HL-60 (cell line): ENCODE data around the gene MTPN.

ENCODE experiments used
- DNase-seq, 2 experiments: peaks; one replicate each; pipeline ENCODE4 v3.0.0-alpha.2; 2010 to 2020; ENCODE audit warnings: low read depth in 1 of 2, low spot score in 1 of 2
- H3K27ac ChIP-seq: fragments of 250-450 bp; sonication (Bioruptor Pico); replicated peaks from 2 replicates; pipeline ENCODE4 v1.5.1; 2020; ENCODE audit warnings: mild to moderate bottlenecking, moderate library complexity
- H3K27me3 ChIP-seq: fragments of 250-450 bp; sonication (Bioruptor Pico); 2 replicates; pipeline ENCODE4 v1.5.1; 2021; ENCODE audit warnings: mild to moderate bottlenecking, moderate library complexity; ENCODE audit not compliant: insufficient read depth, poor library complexity, severe bottlenecking
- H3K4me3 ChIP-seq: replicated peaks from 2 replicates; pipeline ENCODE4 v1.5.1; 2011; ENCODE audit warnings: mild to moderate bottlenecking, control low read depth, low read length; ENCODE audit not compliant: insufficient read depth
- GABPA ChIP-seq: IDR thresholded peaks from 2 replicates; pipeline ENCODE4 v1.6.1; 2012; ENCODE audit warnings: low read depth
- POLR2AphosphoS5 ChIP-seq: IDR thresholded peaks from 2 replicates; pipeline ENCODE4 v1.6.1; 2012; ENCODE audit warnings: low read depth
- SPI1 ChIP-seq: IDR thresholded peaks from 2 replicates; pipeline ENCODE4 v1.6.1; 2012; ENCODE audit warnings: low read depth, mild to moderate bottlenecking, borderline replicate concordance
- TF ChIP-seq, protein P1 (sequence below): IDR thresholded peaks from 2 replicates; pipeline ENCODE4 v1.6.1; 2012; ENCODE audit warnings: low read depth; ENCODE audit not compliant: insufficient replicate concordance
- TF ChIP-seq, protein P2 (sequence below): IDR thresholded peaks from one replicate; pipeline ENCODE4 v1.5.1; 2011; ENCODE audit warnings: low read length, control low read depth, inconsistent platforms; ENCODE audit not compliant: insufficient read depth

MTPN gene

DNA sequence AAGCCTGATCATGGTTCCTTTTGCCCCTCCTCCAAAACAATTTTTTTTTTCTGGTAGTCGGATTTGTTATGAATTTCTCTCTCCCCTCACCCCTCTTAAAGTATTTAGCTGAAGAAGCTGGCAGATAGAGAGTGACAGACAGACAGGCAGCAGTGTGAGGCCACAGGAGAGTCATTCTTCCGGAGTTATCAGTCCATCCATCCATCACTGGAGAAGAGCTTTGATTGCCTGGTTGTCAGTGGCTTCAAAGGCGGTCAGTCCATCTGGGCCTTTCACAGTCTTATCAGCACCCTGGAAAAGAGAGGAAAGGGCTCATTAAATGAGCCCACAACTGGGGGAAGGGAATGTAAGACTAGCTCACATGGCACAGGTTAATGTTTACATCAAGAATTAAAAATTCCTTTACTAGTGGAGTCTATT, 47.4 kb downstream of the MTPN start:
- DNase-seq: no peak
- Histone ChIP-seq H3K4me3 (no peak overlapping the region), H3K27ac (no peak overlapping the region), H3K27me3 (no peaks in the 10 kb centered on the region)
- TF ChIP-seq, protein P1, sequence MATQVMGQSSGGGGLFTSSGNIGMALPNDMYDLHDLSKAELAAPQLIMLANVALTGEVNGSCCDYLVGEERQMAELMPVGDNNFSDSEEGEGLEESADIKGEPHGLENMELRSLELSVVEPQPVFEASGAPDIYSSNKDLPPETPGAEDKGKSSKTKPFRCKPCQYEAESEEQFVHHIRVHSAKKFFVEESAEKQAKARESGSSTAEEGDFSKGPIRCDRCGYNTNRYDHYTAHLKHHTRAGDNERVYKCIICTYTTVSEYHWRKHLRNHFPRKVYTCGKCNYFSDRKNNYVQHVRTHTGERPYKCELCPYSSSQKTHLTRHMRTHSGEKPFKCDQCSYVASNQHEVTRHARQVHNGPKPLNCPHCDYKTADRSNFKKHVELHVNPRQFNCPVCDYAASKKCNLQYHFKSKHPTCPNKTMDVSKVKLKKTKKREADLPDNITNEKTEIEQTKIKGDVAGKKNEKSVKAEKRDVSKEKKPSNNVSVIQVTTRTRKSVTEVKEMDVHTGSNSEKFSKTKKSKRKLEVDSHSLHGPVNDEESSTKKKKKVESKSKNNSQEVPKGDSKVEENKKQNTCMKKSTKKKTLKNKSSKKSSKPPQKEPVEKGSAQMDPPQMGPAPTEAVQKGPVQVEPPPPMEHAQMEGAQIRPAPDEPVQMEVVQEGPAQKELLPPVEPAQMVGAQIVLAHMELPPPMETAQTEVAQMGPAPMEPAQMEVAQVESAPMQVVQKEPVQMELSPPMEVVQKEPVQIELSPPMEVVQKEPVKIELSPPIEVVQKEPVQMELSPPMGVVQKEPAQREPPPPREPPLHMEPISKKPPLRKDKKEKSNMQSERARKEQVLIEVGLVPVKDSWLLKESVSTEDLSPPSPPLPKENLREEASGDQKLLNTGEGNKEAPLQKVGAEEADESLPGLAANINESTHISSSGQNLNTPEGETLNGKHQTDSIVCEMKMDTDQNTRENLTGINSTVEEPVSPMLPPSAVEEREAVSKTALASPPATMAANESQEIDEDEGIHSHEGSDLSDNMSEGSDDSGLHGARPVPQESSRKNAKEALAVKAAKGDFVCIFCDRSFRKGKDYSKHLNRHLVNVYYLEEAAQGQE: no peak
- TF ChIP-seq SPI1 (no peak), POLR2AphosphoS5 (no peak), GABPA (no peak)
- TF ChIP-seq, protein P2, sequence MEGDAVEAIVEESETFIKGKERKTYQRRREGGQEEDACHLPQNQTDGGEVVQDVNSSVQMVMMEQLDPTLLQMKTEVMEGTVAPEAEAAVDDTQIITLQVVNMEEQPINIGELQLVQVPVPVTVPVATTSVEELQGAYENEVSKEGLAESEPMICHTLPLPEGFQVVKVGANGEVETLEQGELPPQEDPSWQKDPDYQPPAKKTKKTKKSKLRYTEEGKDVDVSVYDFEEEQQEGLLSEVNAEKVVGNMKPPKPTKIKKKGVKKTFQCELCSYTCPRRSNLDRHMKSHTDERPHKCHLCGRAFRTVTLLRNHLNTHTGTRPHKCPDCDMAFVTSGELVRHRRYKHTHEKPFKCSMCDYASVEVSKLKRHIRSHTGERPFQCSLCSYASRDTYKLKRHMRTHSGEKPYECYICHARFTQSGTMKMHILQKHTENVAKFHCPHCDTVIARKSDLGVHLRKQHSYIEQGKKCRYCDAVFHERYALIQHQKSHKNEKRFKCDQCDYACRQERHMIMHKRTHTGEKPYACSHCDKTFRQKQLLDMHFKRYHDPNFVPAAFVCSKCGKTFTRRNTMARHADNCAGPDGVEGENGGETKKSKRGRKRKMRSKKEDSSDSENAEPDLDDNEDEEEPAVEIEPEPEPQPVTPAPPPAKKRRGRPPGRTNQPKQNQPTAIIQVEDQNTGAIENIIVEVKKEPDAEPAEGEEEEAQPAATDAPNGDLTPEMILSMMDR: no peak

DNA sequence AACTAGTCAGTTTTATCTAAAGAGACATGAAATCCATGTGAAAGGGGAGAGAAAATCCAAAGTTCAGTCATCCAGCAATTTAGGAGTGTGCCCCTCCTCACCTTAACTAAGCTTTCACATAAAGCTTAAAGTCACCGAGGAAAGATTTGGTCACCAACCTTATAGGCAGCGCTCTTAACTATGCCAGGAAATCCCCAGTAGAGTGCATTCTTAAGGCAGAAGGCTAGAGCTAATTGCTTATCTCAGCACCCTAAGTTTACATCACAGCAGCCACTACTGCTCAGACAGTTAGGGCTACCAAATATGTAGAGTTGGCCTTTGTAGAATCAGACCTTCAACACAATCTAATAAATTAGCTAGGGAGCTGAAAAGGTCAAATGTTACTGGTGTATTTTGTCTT, 47.9 kb downstream of the MTPN start:
- no peak for DNase-seq
- Histone ChIP-seq H3K27ac (no peak overlapping the region), H3K4me3 (no peak overlapping the region), H3K27me3 (no peaks in the 10 kb centered on the region)
- TF ChIP-seq SPI1 (no peak), POLR2AphosphoS5 (no peak), GABPA (no peak)
- TF ChIP-seq, protein P1: no peak
- TF ChIP-seq, protein P2: no peak

DNA sequence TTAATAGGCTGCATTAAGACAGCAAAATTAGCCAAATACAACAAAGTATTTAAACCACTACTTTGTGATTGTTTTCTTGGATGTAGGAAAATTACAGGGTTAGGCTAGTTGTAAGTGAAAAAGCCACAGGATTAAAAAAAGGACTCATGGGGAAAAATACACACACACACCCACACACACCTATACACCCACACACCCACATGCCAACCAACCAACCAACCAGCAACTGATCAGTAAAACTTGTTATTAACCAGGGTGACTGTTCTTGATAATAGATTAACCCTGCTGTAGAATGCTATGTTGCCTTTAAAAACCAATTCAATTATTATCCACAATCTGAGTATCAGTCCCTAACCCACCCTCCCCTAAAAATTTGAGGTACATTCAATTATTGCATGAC, 49.0 kb downstream of the MTPN start:
- DNase-seq: no peak
- H3K27me3 ChIP-seq: no peaks in the 10 kb centered on the region
- TF ChIP-seq, protein P2: no peak
- TF ChIP-seq POLR2AphosphoS5 (no peak), GABPA (no peak)
- TF ChIP-seq, protein P1: no peak
- H3K4me3 ChIP-seq: no peak overlapping the region
- no peak overlapping the region for H3K27ac ChIP-seq
